HCT116 (cell line): ENCODE results near the gene PYDC1.

Experiments
- CTCF ChIP-seq, 3 experiments: fragments of 200-600 bp in 1 of 3; sonication (generic) in 1 of 3; IDR thresholded peaks in 2 of 3; conservative IDR thresholded peaks in 1 of 3; 2 replicates each; pipeline ENCODE4 v1.5.1; 2012 to 2017; ENCODE audit warnings: low read depth in 2 of 3, low read length in 2 of 3, antibody characterized with exemption in 1 of 3, borderline replicate concordance in 1 of 3, control low read depth in 1 of 3, mild to moderate bottlenecking in 1 of 3, mixed read lengths in 1 of 3, mixed run types in 1 of 3, moderate library complexity in 1 of 3; ENCODE audit not compliant: insufficient read depth in 1 of 3
- EZH2 ChIP-seq: fragments of 200-600 bp; sonication (generic); IDR thresholded peaks from 2 replicates; pipeline ENCODE4 v1.6.1; 2017; ENCODE audit warnings: antibody characterized with exemption, mixed run types
- EZH2phosphoT487 ChIP-seq: fragments of 200-600 bp; IDR thresholded peaks from 2 replicates; pipeline ENCODE4 v1.6.1; 2018; ENCODE audit warnings: antibody characterized with exemption, borderline replicate concordance
- POLR2A ChIP-seq: IDR thresholded peaks from 2 replicates; pipeline ENCODE4 v1.7.0; 2011; ENCODE audit warnings: borderline replicate concordance; ENCODE audit not compliant: insufficient read depth, insufficient read length; ENCODE audit errors: extremely low read depth
- POLR2AphosphoS5 ChIP-seq: IDR thresholded peaks from 2 replicates; pipeline ENCODE4 v1.6.1; 2011; ENCODE audit warnings: mild to moderate bottlenecking, low read depth, low read length, moderate library complexity
- RAD21 ChIP-seq: IDR thresholded peaks from 2 replicates; pipeline ENCODE4 v1.6.1; 2012; ENCODE audit warnings: low read depth, mild to moderate bottlenecking
- TF ChIP-seq, protein P1 (sequence below): IDR thresholded peaks from 2 replicates; pipeline ENCODE4 v1.6.1; 2012

DNA sequence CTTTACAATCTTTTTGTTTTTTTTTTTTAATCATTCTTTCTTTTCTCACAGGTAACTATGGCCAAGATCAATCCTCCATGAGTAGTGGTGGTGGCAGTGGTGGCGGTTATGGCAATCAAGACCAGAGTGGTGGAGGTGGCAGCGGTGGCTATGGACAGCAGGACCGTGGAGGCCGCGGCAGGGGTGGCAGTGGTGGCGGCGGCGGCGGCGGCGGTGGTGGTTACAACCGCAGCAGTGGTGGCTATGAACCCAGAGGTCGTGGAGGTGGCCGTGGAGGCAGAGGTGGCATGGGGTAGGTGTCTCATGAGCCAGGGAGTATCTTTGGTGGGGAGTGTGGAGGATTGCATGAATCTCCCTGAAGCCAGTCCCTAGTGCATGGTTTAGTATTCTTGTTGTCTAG lies 32.0 kb downstream of the PYDC1 start:
- no peak for TF ChIP-seq CTCF (IDR thresholded peaks at IDR 0.05 in 2 of 3, conservative IDR thresholded peaks at IDR 0.05 in 1 of 3; ENCODE audit: borderline replicate concordance in 1 of 3, insufficient read depth in 1 of 3, low read depth in 2 of 3, low read length in 2 of 3)
- TF ChIP-seq EZH2, result no peak
- TF ChIP-seq EZH2phosphoT487, result no peak
- TF ChIP-seq RAD21, result no peak
- TF ChIP-seq, protein P1, sequence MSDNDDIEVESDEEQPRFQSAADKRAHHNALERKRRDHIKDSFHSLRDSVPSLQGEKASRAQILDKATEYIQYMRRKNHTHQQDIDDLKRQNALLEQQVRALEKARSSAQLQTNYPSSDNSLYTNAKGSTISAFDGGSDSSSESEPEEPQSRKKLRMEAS, result no peak
- no peak for TF ChIP-seq POLR2A
- no peak for TF ChIP-seq POLR2AphosphoS5
